ENCODE results near the gene KLK3.

Gene KLK3

GRCh38 chr19:50832666-50833065 lies 22.0 kb upstream of the KLK3 start:
- no peak for DNase-seq

- no peak for DNase-seq
Observed at GRCh38 chr19:50833117-50833801, 21.5 kb upstream of the KLK3 start, which contains the start of gene KLK15. Gene KLK15 (minus strand): TSS chr19:50833574. CDS start chr19:50831492, 2,082 bp downstream.

- no peak for DNase-seq
Observed at GRCh38 chr19:50833802-50834167, 20.9 kb upstream of the KLK3 start.

- DNase-seq: peak; percentile 15
Observed at GRCh38 chr19:50835103-50835784, 19.5 kb upstream of the KLK3 start.

GRCh38 chr19:50835785-50836542 lies 18.8 kb upstream of the KLK3 start:
- DNase-seq: peak; percentile 88

GRCh38 chr19:50836543-50837195 lies 18.0 kb upstream of the KLK3 start:
- no peak for DNase-seq

GRCh38 chr19:50837300-50837699 lies 17.4 kb upstream of the KLK3 start:
- peak; percentile 80 for DNase-seq

GRCh38 chr19:50838239-50838638 lies 16.5 kb upstream of the KLK3 start:
- DNase-seq: peak; percentile 9

GRCh38 chr19:50839712-50840655 lies 14.7 kb upstream of the KLK3 start:
- no peak for DNase-seq

GRCh38 chr19:50842130-50842529 lies 12.6 kb upstream of the KLK3 start:
- no peak for DNase-seq

- DNase-seq: no peak
Observed at GRCh38 chr19:50843205-50843604, 11.5 kb upstream of the KLK3 start.

GRCh38 chr19:50843701-50844221 lies 11.0 kb upstream of the KLK3 start:
- no peak for DNase-seq

GRCh38 chr19:50844296-50844935 lies 10.3 kb upstream of the KLK3 start:
- DNase-seq: peak; percentile 78

- no peak for DNase-seq
Observed at GRCh38 chr19:50850738-50851137, 4.0 kb upstream of the KLK3 start.

GRCh38 chr19:50851620-50852019 lies 3.1 kb upstream of the KLK3 start:
- DNase-seq: no peak

GRCh38 chr19:50857366-50857765 lies 2.7 kb downstream of the KLK3 start:
- no peak for DNase-seq

GRCh38 chr19:50858886-50859285 lies 4.2 kb downstream of the KLK3 start:
- DNase-seq: peak; percentile 80

GRCh38 chr19:50859849-50860248 lies 5.1 kb downstream of the KLK3 start:
- DNase-seq: no peak

GRCh38 chr19:50861010-50861409 lies 6.3 kb downstream of the KLK3 start:
- DNase-seq: no peak

- DNase-seq: no peak
Observed at GRCh38 chr19:50861496-50862286, 7.0 kb downstream of the KLK3 start.

- DNase-seq: no peak
Observed at GRCh38 chr19:50869479-50869878, 14.8 kb downstream of the KLK3 start.

Measured in DMS153 (cell line).